GM18511 (cell line): Measurements from ENCODE around the gene APOL1.
"Not testable (repeated sequence)": the region's sequence is repeated elsewhere in the genome, so short reads cannot be mapped to it uniquely, and the experiment has no call there.

Source experiments
- ATAC-seq: cut with Tn5 transposase; IDR thresholded peaks from one replicate; pipeline ENCODE4 v1.9.1; 2021; ENCODE audit warnings: mild to moderate bottlenecking, moderate library complexity; ENCODE audit not compliant: unreplicated experiment

APOL1 gene

GRCh38 chr22:36252754-36253522 lies at the start of gene APOL1:
Gene APOL1 (plus strand): TSS chr22:36253133. CDS start chr22:36254956, 1,823 bp downstream.
- peak; percentile 57 for ATAC-seq

- ATAC-seq = not testable (repeated sequence)
Measured at GRCh38 chr22:36203441-36203840, 49.5 kb upstream of the APOL1 start.

GRCh38 chr22:36204001-36204631 lies 48.8 kb upstream of the APOL1 start:
- ATAC-seq = no peak

- no peak for ATAC-seq
Measured at GRCh38 chr22:36204632-36205015, 48.3 kb upstream of the APOL1 start.

GRCh38 chr22:36205573-36205972 lies 47.4 kb upstream of the APOL1 start:
- not testable (repeated sequence) for ATAC-seq

GRCh38 chr22:36206255-36206654 lies 46.7 kb upstream of the APOL1 start:
- ATAC-seq = no peak

- ATAC-seq = no peak
Measured at GRCh38 chr22:36208162-36208765, 44.7 kb upstream of the APOL1 start.

GRCh38 chr22:36208914-36209313 lies 44.0 kb upstream of the APOL1 start:
- ATAC-seq = no peak

GRCh38 chr22:36209488-36209908 lies 43.4 kb upstream of the APOL1 start:
- not testable (repeated sequence) for ATAC-seq

- ATAC-seq = no peak
Measured at GRCh38 chr22:36210224-36210623, 42.7 kb upstream of the APOL1 start.

GRCh38 chr22:36211237-36211861 lies 41.6 kb upstream of the APOL1 start:
- no peak for ATAC-seq

GRCh38 chr22:36212901-36213300 lies 40.0 kb upstream of the APOL1 start:
- ATAC-seq = no peak

- ATAC-seq = no peak
Measured at GRCh38 chr22:36213586-36213985, 39.3 kb upstream of the APOL1 start.

- ATAC-seq = no peak
Measured at GRCh38 chr22:36215981-36216380, 37.0 kb upstream of the APOL1 start.

GRCh38 chr22:36218648-36219193 lies 34.2 kb upstream of the APOL1 start:
- ATAC-seq = no peak

GRCh38 chr22:36220451-36220921 lies 32.4 kb upstream of the APOL1 start:
- ATAC-seq = no peak

- no peak for ATAC-seq
Measured at GRCh38 chr22:36221799-36222751, 30.9 kb upstream of the APOL1 start.

GRCh38 chr22:36222887-36223450 lies 30.0 kb upstream of the APOL1 start:
- no peak for ATAC-seq

- ATAC-seq = no peak
Measured at GRCh38 chr22:36223504-36223903, 29.4 kb upstream of the APOL1 start.

- no peak for ATAC-seq
Measured at GRCh38 chr22:36224245-36224644, 28.7 kb upstream of the APOL1 start.
